Ascending aorta (tissue), 2 donors: ENCODE results near the gene PPP1R11. TPM values are rescaled to one million over a fixed set of nuclear protein-coding genes. Genes with fewer than 3 reads are reported as not detected.

ENCODE experiments used
- DNase-seq, 2 donors: peaks; one replicate each; pipeline ENCODE4 v3.0.0-alpha.2; 2019; ENCODE audit warnings: low spot score in 2 of 2
- H3K27ac ChIP-seq, 2 donors: fragments of 200-600 bp; sonication (generic); one replicate each; pipeline ENCODE4 v1.5.1; 2016 to 2017; ENCODE audit warnings: mild to moderate bottlenecking in 1 of 2
- H3K27me3 ChIP-seq: fragments of 200-600 bp; sonication (generic); one replicate; pipeline ENCODE4 v1.5.1; 2017
- H3K36me3 ChIP-seq, 2 donors: fragments of 200-600 bp; sonication (generic); one replicate each; pipeline ENCODE4 v1.5.1; 2016
- H3K4me1 ChIP-seq, 2 donors: fragments of 200-600 bp; sonication (generic); one replicate each; pipeline ENCODE4 v1.5.1; 2016 to 2017; ENCODE audit warnings: mild to moderate bottlenecking in 1 of 2
- H3K4me3 ChIP-seq, 2 donors: fragments of 200-600 bp; sonication (generic); one replicate each; pipeline ENCODE4 v1.5.1; 2016 to 2017; ENCODE audit warnings: mild to moderate bottlenecking in 1 of 2
- H3K9me3 ChIP-seq, 2 donors: fragments of 200-600 bp; sonication (generic); one replicate each; pipeline ENCODE4 v1.5.1; 2016
- CTCF ChIP-seq, 3 experiments: fragments of 200-600 bp in 2 of 3; fragments of 450-650 bp in 1 of 3; sonication (generic) in 2 of 3; IDR thresholded peaks; one replicate each; pipeline ENCODE4 v1.5.1; 2016 to 2019; ENCODE audit warnings: antibody characterized with exemption in 3 of 3, mild to moderate bottlenecking in 1 of 3, moderate library complexity in 1 of 3
- intact Hi-C: fragments of 100-400 bp; cut with DNase I; formaldehyde crosslinking; loops from one replicate; pipeline ENCODE4 v1.15.1; 2023
- total RNA-seq: library from RNA; depleted of rRNA; stranded (reverse); fragments of >200 nt; gene quantifications from one replicate; pipeline ENCODE4 v1.1.0, GENCODE V29; 2016

The PPP1R11 gene
- total RNA-seq, 1 donor from 2014 or later, result 7.1 TPM

DNA sequence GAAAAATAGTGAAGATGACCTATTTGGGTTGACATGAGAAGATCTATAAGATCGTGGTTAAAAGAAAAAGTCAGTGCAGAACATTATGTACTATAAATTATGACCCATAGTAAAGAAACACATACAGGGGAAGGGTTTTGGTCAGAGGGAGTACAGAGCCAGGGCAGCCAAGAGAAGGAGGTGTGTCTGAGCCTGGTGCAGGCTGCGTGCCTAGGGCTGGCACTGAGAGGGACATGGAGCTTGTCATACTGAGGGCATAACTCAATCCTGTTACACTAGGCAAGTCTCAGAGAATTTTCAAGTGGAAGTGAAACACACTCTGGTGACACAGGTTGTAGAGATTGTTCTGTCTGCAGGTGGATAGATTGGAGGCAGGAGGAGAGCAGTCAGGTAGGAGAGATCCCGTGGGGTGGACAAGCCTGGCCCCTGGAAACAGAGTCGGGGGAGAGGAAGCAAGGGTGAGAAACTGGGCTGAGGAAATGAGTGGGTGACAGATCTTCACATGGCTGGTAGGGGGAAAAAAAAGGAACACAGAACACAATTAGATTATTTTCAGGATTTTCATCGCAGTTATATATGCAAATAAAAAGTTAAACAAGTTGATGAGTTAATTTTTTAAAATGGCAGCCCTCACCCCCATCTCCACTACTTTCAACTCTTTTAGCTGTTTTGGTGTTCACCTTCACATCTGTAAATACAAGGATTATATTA is 27.1 kb downstream of the PPP1R11 start:
- Histone ChIP-seq H3K27me3 (peaks cover 9% of the 10 kb centered on the region), H3K4me1 (no peaks in the 10 kb centered on the region), H3K9me3 (no peaks in the 10 kb centered on the region), H3K36me3 (no peaks in the 10 kb centered on the region), H3K4me3 (no peak overlapping the region), H3K27ac (no peak overlapping the region)
- intact Hi-C loops, result no loop called here
- TF ChIP-seq CTCF (IDR thresholded peaks at IDR 0.05), result no peak
- DNase-seq, result no peak

DNA sequence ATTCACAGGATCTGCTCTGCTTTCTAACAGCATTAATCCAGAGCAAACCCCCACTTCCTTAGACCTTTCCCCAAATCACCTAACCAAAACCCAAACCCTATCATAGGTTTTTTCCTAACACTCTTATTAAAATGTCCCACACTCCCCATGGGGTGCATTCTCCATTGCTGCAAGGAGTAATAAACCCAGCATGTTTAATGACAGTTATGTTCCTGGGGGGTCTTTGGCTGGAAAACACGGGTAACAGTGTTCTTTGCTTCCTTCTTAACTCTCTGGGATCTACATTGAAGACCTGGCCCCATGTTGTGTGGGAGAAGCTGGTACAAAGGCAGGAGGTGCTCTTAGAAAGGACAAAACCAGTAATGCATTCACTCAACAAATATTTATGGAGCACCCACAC is 29.8 kb downstream of the PPP1R11 start:
- H3K27me3 ChIP-seq, result peaks cover 16% of the 10 kb centered on the region

DNA sequence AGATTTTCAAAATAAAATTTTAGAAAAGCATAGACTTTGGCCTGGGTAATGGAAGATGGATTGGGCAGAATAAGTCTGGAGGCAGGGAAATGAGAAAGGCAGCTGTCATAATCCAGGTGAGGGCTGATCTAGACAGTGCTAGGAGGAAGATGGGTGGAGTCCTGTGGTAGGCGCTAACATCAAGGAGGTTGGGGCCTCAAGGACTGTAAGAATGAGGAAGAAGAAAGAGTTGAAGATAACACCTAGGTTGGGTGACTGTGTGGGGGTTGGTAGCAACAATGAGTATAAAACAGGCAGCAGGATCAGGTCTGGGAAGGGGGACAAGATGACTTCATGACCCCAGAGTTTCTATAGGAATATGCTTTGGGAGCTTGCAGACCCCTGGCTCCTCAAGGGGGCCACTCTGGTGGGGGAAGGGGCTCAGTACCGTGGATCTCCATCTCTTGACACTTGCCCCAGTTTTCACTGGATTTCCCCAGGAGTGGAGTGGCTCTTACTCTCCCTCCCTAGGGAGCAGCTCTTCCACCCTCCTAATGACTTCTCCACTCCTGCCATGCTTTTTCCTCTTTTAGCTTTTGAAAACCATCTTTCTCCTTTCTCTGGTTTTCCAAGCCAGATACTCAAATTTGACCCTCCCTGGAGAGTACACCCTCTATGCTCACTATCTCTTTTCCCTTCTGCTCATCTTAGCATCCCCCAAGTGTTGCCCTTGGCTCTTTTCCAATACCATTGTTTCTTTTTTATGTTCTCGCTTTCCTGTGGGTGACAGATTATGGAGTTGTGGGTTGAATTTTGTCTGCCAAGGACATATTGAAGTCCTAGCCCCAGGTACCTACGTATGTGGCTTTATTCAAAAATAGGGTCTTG is 31.1 kb downstream of the PPP1R11 start:
- Histone ChIP-seq H3K4me1 (peaks cover 7 to 18% of the 10 kb centered on the region in 2 donors), H3K27me3 (peaks cover 16% of the 10 kb centered on the region), H3K27ac (no peak overlapping the region), H3K9me3 (no peaks in the 10 kb centered on the region), H3K4me3 (no peak overlapping the region), H3K36me3 (no peaks in the 10 kb centered on the region)
- intact Hi-C loops, result no loop called here
- TF ChIP-seq CTCF (IDR thresholded peaks at IDR 0.05), result no peak
- DNase-seq, result no peak

More for the DNA sequence above, 29.8 kb downstream of the PPP1R11 start:
- peaks cover 7 to 13% of the 10 kb centered on the region in 2 donors for H3K4me1 ChIP-seq
- TF ChIP-seq CTCF (IDR thresholded peaks at IDR 0.05), result no peak
- no peak for DNase-seq
- no peaks in the 10 kb centered on the region for H3K9me3 ChIP-seq
- no peaks in the 10 kb centered on the region for H3K36me3 ChIP-seq
- no peak overlapping the region for H3K4me3 ChIP-seq
- H3K27ac ChIP-seq, result no peak overlapping the region
- intact Hi-C loops, result no loop called here

GRCh38 chr6:30100154-30100553 is 33.2 kb downstream of the PPP1R11 start:
- H3K36me3 ChIP-seq, result no peaks in the 10 kb centered on the region
- no peaks in the 10 kb centered on the region for H3K9me3 ChIP-seq
- no peak for DNase-seq
- peaks cover 16% of the 10 kb centered on the region for H3K27me3 ChIP-seq
- no peak overlapping the region for H3K27ac ChIP-seq
- H3K4me1 ChIP-seq, result peaks cover 7 to 18% of the 10 kb centered on the region in 2 donors
- intact Hi-C loops, result no loop called here
- TF ChIP-seq CTCF (IDR thresholded peaks at IDR 0.05), result no peak
- peak overlapping the region in 1 of 2 donors; percentile 49 for H3K4me3 ChIP-seq

- intact Hi-C loops, result no loop called here
- H3K27me3 ChIP-seq, result peaks cover 16% of the 10 kb centered on the region
- no peaks in the 10 kb centered on the region for H3K9me3 ChIP-seq
- H3K4me3 ChIP-seq, result peak overlapping the region; percentile 49 to 58
- no peak for TF ChIP-seq CTCF (IDR thresholded peaks at IDR 0.05)
- no peak for DNase-seq
- H3K36me3 ChIP-seq, result no peaks in the 10 kb centered on the region
- H3K4me1 ChIP-seq, result peaks cover 7 to 18% of the 10 kb centered on the region in 2 donors
- H3K27ac ChIP-seq, result no peak overlapping the region
Measured at GRCh38 chr6:30100585-30101443, 33.8 kb downstream of the PPP1R11 start.
